Colonic mucosa (tissue), 4 donors: ENCODE results near the gene HTR2B. TPM values are rescaled to one million over a fixed set of nuclear protein-coding genes. Genes with fewer than 3 reads are reported as not detected.

Experiments used
- DNase-seq: peaks from one replicate; pipeline ENCODE4 v3.0.0-alpha.2; 2020
- H3K27ac ChIP-seq: fragments of 200-600 bp; one replicate; pipeline ENCODE4 v1.8.0; 2021
- H3K27me3 ChIP-seq: fragments of 200-600 bp; one replicate; pipeline ENCODE4 v1.8.0; 2021
- H3K36me3 ChIP-seq: fragments of 200-600 bp; one replicate; pipeline ENCODE4 v1.8.0; 2021
- H3K4me1 ChIP-seq: fragments of 200-600 bp; one replicate; pipeline ENCODE4 v1.8.0; 2021; ENCODE audit warnings: mild to moderate bottlenecking
- H3K4me3 ChIP-seq: fragments of 200-600 bp; one replicate; pipeline ENCODE4 v1.8.0; 2021
- H3K9ac ChIP-seq, 2 donors: one replicate each; pipeline ENCODE4 v1.7.0; 2013; ENCODE audit warnings: control low read depth in 2 of 2, low read depth in 2 of 2, low read length in 2 of 2
- H3K9me3 ChIP-seq: fragments of 200-600 bp; one replicate; pipeline ENCODE4 v1.8.0; 2021
- intact Hi-C: fragments of 100-400 bp; cut with DNase I; formaldehyde crosslinking; loops from one replicate; pipeline ENCODE4 v1.14.1; 2022
- total RNA-seq, 2 donors: library from RNA; stranded (reverse); fragmentation: NEBNext Ultra II Directional in 1 of 2; extraction: Animal tissue kit (Norgen Biotek cat#: 25700) in 1 of 2; gene quantifications; one replicate each; pipeline ENCODE4 v1.2.1, GENCODE V29; 2021
- TF ChIP-seq, protein P1 (sequence below): fragments of 200-600 bp; IDR thresholded peaks from one replicate; pipeline ENCODE4 v1.8.0; 2022; ENCODE audit warnings: antibody characterized with exemption, mild to moderate bottlenecking
- donor health status: healthy.
- donor health status: DM: no; HTN: no; CAD: no.
- donor health status: DM: no; HTN: no; CAD: no.

The HTR2B gene
- total RNA-seq, 2 donors from 2014 or later: 0.27 TPM; not detected in 1

- intact Hi-C loops: no loop called here
- Histone ChIP-seq H3K4me1 (no peaks in the 10 kb centered on the region), H3K4me3 (no peak overlapping the region), H3K27me3 (no peaks in the 10 kb centered on the region), H3K27ac (no peak overlapping the region), H3K9me3 (no peaks in the 10 kb centered on the region), H3K9ac (no peak overlapping the region), H3K36me3 (no peaks in the 10 kb centered on the region)
- TF ChIP-seq, protein P1, sequence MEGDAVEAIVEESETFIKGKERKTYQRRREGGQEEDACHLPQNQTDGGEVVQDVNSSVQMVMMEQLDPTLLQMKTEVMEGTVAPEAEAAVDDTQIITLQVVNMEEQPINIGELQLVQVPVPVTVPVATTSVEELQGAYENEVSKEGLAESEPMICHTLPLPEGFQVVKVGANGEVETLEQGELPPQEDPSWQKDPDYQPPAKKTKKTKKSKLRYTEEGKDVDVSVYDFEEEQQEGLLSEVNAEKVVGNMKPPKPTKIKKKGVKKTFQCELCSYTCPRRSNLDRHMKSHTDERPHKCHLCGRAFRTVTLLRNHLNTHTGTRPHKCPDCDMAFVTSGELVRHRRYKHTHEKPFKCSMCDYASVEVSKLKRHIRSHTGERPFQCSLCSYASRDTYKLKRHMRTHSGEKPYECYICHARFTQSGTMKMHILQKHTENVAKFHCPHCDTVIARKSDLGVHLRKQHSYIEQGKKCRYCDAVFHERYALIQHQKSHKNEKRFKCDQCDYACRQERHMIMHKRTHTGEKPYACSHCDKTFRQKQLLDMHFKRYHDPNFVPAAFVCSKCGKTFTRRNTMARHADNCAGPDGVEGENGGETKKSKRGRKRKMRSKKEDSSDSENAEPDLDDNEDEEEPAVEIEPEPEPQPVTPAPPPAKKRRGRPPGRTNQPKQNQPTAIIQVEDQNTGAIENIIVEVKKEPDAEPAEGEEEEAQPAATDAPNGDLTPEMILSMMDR: no peak
- no peak for DNase-seq
Observed at GRCh38 chr2:231117148-231117547, 7.7 kb downstream of the HTR2B start.

GRCh38 chr2:231115651-231116050 is 9.2 kb downstream of the HTR2B start:
- Histone ChIP-seq H3K9me3 (no peaks in the 10 kb centered on the region), H3K36me3 (no peaks in the 10 kb centered on the region), H3K27me3 (no peaks in the 10 kb centered on the region), H3K4me1 (peaks cover 6% of the 10 kb centered on the region), H3K27ac (no peak overlapping the region), H3K4me3 (no peak overlapping the region), H3K9ac (no peak overlapping the region)
- no peak for DNase-seq
- intact Hi-C loops: no loop called here
- TF ChIP-seq, protein P1: no peak

DNA sequence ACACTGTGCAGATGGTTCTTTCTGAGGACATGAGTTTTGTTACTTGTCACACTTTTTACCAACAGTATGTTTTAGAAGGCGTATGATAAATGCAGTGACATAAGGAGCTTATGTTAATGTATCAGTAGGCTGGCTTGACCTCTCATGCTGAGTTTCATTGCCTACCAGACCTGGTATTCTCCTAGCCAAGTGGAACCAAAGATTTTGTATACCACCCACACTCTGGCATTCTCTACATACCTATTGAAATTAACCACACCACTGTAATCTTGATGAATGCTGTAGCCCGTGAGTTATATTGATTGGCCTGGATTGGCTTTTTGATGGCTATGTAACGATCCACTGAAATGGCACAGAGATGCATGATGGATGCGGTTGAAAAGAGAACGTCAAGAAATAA is 11.4 kb downstream of the HTR2B start:
- Histone ChIP-seq H3K4me3 (no peak overlapping the region), H3K36me3 (no peaks in the 10 kb centered on the region), H3K27ac (no peak overlapping the region), H3K27me3 (no peaks in the 10 kb centered on the region), H3K9me3 (no peaks in the 10 kb centered on the region), H3K4me1 (peaks cover 9% of the 10 kb centered on the region), H3K9ac (no peak overlapping the region)
- TF ChIP-seq, protein P1: no peak
- DNase-seq: no peak
- intact Hi-C loops: no loop called here

DNA sequence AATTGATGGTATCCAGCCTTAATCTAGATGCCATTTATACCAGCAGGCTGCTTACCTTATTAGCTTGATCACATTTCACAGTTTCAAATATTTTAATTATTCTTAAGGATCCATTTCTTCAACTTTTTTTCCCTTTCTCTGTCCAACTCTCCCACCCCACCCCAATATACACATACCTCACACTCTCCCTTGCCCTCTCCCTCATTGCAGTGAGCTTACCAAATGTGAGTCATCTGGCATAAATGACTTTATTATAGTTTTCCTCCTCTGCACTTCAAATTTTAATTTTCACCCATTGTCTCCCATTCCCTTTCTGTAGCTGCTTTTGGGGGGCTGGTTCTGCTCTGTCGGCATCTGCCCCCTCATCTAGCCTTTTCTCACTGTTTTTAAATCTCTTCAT is 12.9 kb downstream of the HTR2B start:
- Histone ChIP-seq H3K4me3 (no peak overlapping the region), H3K9ac (no peak overlapping the region), H3K4me1 (peaks cover 9% of the 10 kb centered on the region), H3K36me3 (no peaks in the 10 kb centered on the region), H3K9me3 (no peaks in the 10 kb centered on the region), H3K27me3 (no peaks in the 10 kb centered on the region), H3K27ac (no peak overlapping the region)
- intact Hi-C loops: no loop called here
- TF ChIP-seq, protein P1: no peak
- DNase-seq: no peak

GRCh38 chr2:231110551-231110950 is 14.3 kb downstream of the HTR2B start:
- Histone ChIP-seq H3K4me3 (no peak overlapping the region), H3K27ac (no peak overlapping the region), H3K27me3 (no peaks in the 10 kb centered on the region), H3K9ac (no peak overlapping the region), H3K9me3 (no peaks in the 10 kb centered on the region), H3K36me3 (no peaks in the 10 kb centered on the region), H3K4me1 (peaks cover 9% of the 10 kb centered on the region)
- intact Hi-C loops: no loop called here
- DNase-seq: no peak
- TF ChIP-seq, protein P1: no peak
